GM12878 (cell line): ENCODE data around the gene HVCN1. TPM values are rescaled to one million over a fixed set of nuclear protein-coding genes. Genes with fewer than 3 reads are reported as not detected.

ENCODE experiments used
- ATAC-seq: fragments of 200-7000 bp; cut with Tn5 transposase; 3 replicates; pipeline ENCODE4 v1.9.1; 2020; ENCODE audit warnings: mild to moderate bottlenecking, moderate library complexity
- BruUV-seq: library from RNA; stranded (reverse); fragments of 400-500 nt; replicated peaks from 2 replicates; lab custom pipeline; 2021; lab: Mats Ljungman, UMichigan
- CTCF ChIA-PET: fragments of 300-600 bp; sonication (Branson Sonifier 250); formaldehyde crosslinking; extraction: SDS; loops from one replicate; lab custom pipeline; 2021; ENCODE audit warnings: inconsistent platforms; lab: Yijun Ruan, JAX
- POLR2A ChIA-PET: fragments of 350-600 bp; formaldehyde crosslinking; extraction: SDS; loops from one replicate; lab custom pipeline; 2021; ENCODE audit warnings: inconsistent platforms; lab: Charles Lee
- RAD21 ChIA-PET: fragments of 300-600 bp; sonication (Branson Sonifier 250); formaldehyde crosslinking; loops from one replicate; lab custom pipeline; 2023; ENCODE audit warnings: antibody characterized with exemption; ENCODE audit not compliant: unreplicated experiment; lab: Charles Lee
- SMC1A ChIA-PET: fragments of 300-600 bp; sonication (Branson Sonifier 250); formaldehyde crosslinking; loops from one replicate; lab custom pipeline; 2023; ENCODE audit not compliant: unreplicated experiment, uncharacterized antibody; lab: Charles Lee
- DNase-seq: peaks from one replicate; pipeline ENCODE4 v3.0.0-alpha.2; 2011; ENCODE audit warnings: low read depth, low spot score
- FAIRE-seq: peaks from 3 replicates; lab custom pipeline; 2011; peaks lifted over from hg19 to GRCh38; lab: Jason Lieb, UNC
- H2AFZ ChIP-seq: 2 replicates; pipeline ENCODE4 v1.6.0; 2011; ENCODE audit warnings: low read depth, low read length, control low read depth; ENCODE audit not compliant: control insufficient read depth
- H3K27ac ChIP-seq: 2 replicates; pipeline ENCODE4 v1.5.1; 2011; ENCODE audit warnings: control low read depth; ENCODE audit not compliant: control insufficient read depth, insufficient read depth
- H3K27me3 ChIP-seq, 2 experiments: replicated peaks in 1 of 2; 2 replicates each; pipeline versions ENCODE4 v1.6.0 to v1.6.1; 2011; ENCODE audit warnings: low read length in 1 of 2; ENCODE audit not compliant: control insufficient read depth in 2 of 2, insufficient read depth in 2 of 2
- H3K36me3 ChIP-seq, 2 experiments: 2 replicates each; pipeline ENCODE4 v1.5.1; 2011; ENCODE audit warnings: low read length in 1 of 2; ENCODE audit not compliant: control insufficient read depth in 2 of 2, insufficient read depth in 2 of 2
- H3K4me1 ChIP-seq: 2 replicates; pipeline ENCODE4 v1.6.1; 2011; ENCODE audit warnings: mild to moderate bottlenecking, low read length, moderate library complexity, mixed read lengths; ENCODE audit not compliant: control insufficient read depth, insufficient read depth
- H3K4me2 ChIP-seq: 2 replicates; pipeline ENCODE4 v1.6.0; 2011; ENCODE audit warnings: control low read depth; ENCODE audit not compliant: control insufficient read depth, insufficient read depth
- H3K4me3 ChIP-seq: fragments of 200-600 bp; sonication (generic); 2 replicates; pipeline ENCODE4 v1.5.1; 2016
- H3K79me2 ChIP-seq: 2 replicates; pipeline ENCODE4 v1.6.0; 2011; ENCODE audit warnings: low read length; ENCODE audit not compliant: control insufficient read depth, insufficient read depth
- H3K9ac ChIP-seq: 2 replicates; pipeline ENCODE4 v1.8.0; 2011; ENCODE audit warnings: low read length, control low read depth, mixed read lengths; ENCODE audit not compliant: control insufficient read depth, insufficient read depth
- H3K9me3 ChIP-seq: replicated peaks from 3 replicates; pipeline ENCODE4 v1.5.1; 2011; ENCODE audit warnings: mild to moderate bottlenecking, low read length; ENCODE audit not compliant: control insufficient read depth, insufficient read depth
- H4K20me1 ChIP-seq: 2 replicates; pipeline ENCODE4 v1.6.0; 2011; ENCODE audit not compliant: control insufficient read depth, insufficient read depth
- BCL11A ChIP-seq: IDR thresholded peaks from 2 replicates; pipeline ENCODE4 v1.6.1; 2011; ENCODE audit warnings: low read depth, low read length
- CBX5 ChIP-seq: sonication (generic); IDR thresholded peaks from 2 replicates; pipeline ENCODE4 v1.6.1; 2016; ENCODE audit warnings: low read depth, moderate library complexity, mild to moderate bottlenecking, inconsistent platforms
- CHD1 ChIP-seq: IDR thresholded peaks from 2 replicates; pipeline ENCODE4 v1.6.1; 2012; ENCODE audit warnings: low read depth, low read length, improper control_type of control experiment
- KAT2A ChIP-seq: conservative IDR thresholded peaks from 2 replicates; pipeline ENCODE4 v1.6.1; 2011; ENCODE audit warnings: low read depth, low read length; ENCODE audit not compliant: control insufficient read depth
- MEF2B ChIP-seq: fragments of 450-650 bp; IDR thresholded peaks from 2 replicates; pipeline ENCODE4 v1.6.1; 2018; ENCODE audit warnings: mild to moderate bottlenecking, moderate library complexity; ENCODE audit not compliant: partially characterized antibody, poor library complexity, severe bottlenecking
- SREBF2 ChIP-seq: IDR thresholded peaks from 2 replicates; pipeline ENCODE4 v1.6.1; 2012; ENCODE audit warnings: mild to moderate bottlenecking, low read length
- in situ Hi-C: fragments of 300-500 bp; cut with MboI; formaldehyde crosslinking; loops from 9 replicates; pipeline ENCODE4 v1.14.3; 2018; ENCODE audit warnings: mixed read lengths
- intact Hi-C: fragments of 100-400 bp; cut with micrococcal nuclease; formaldehyde crosslinking; loops from one replicate; pipeline ENCODE4 v1.14.2; 2022; ENCODE audit not compliant: unreplicated experiment
- polyA plus RNA-seq, 11 experiments: library from polyadenylated mRNA; depleted of rRNA in 4 of 11; unstranded in 6 of 11; stranded (reverse) in 5 of 11; fragments of >200 nt; fragmentation: Nextera tagmentation in 4 of 11; fragmentation: Illumina TruSeq in 1 of 11; extraction: Ambion mirVana in 4 of 11; extraction: Trizol in 1 of 11; gene quantifications; 1 replicate in 1 of 11; 2 replicates in 10 of 11; pipeline versions ENCODE4 v1.2.1 to v1.2.3, GENCODE V29; 2011 to 2016; ENCODE audit warnings: inconsistent platforms in 2 of 11, missing spikeins in 2 of 11, low read depth in 1 of 11
- total RNA-seq, 4 experiments: library from RNA; depleted of rRNA in 3 of 4; stranded (reverse); fragments of >200 nt in 3 of 4; fragmentation: Illumina TruSeq in 1 of 4; extraction: Trizol in 1 of 4; gene quantifications; 2 replicates each; pipeline versions ENCODE4 v1.2.1 to v1.2.3, GENCODE V29; 2013 to 2021
- TF ChIP-seq, protein P1 (sequence below): IDR thresholded peaks from 2 replicates; pipeline ENCODE4 v1.6.1; 2012; ENCODE audit warnings: low read length, inconsistent platforms

Gene HVCN1
- total and polyA plus RNA-seq, 10 of the 15 experiments (the other 5 are each of a cell fraction or from before 2014, with no cell fraction given): 27.8 to 181 (median 103) TPM

DNA sequence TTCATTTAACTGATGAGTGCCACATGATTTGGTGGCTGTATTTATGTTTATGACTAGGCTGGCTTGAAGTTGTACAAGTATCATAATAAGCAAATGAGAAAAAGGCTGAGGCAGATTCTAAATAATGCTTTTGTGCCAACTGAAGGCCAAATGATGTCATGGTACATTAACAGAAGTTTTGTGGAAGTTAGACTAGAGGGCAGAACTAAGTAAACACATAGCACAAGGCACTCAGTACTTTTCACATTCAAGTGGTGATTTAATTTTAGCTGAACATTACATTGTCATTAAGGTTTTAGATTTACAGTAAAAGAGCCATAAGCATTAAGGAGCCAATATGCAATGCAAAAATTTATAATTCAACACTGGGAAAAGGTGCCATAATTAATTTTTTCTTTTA lies 32.7 kb upstream of the HVCN1 start:
- Histone ChIP-seq H3K4me1 (peaks cover 7% of the 10 kb centered on the region), H2AFZ (no peak overlapping the region), H3K27ac (no peak overlapping the region), H4K20me1 (no peaks in the 10 kb centered on the region; the same call in 1 of the 2 replicates), H3K27me3 (no peaks in the 10 kb centered on the region), H3K36me3 (peaks cover 18 to 52% of the 10 kb centered on the region in 2 experiments), H3K9me3 (no peaks in the 10 kb centered on the region), H3K79me2 (peaks cover 13% of the 10 kb centered on the region), H3K4me2 (no peak overlapping the region), H3K9ac (no peak overlapping the region), H3K4me3 (no peak overlapping the region)
- ATAC-seq (no peak), FAIRE-seq (no peak), DNase-seq (no peak)
- TF ChIP-seq CBX5: no peak
- no peak for TF ChIP-seq BCL11A
- TF ChIP-seq, protein P1, sequence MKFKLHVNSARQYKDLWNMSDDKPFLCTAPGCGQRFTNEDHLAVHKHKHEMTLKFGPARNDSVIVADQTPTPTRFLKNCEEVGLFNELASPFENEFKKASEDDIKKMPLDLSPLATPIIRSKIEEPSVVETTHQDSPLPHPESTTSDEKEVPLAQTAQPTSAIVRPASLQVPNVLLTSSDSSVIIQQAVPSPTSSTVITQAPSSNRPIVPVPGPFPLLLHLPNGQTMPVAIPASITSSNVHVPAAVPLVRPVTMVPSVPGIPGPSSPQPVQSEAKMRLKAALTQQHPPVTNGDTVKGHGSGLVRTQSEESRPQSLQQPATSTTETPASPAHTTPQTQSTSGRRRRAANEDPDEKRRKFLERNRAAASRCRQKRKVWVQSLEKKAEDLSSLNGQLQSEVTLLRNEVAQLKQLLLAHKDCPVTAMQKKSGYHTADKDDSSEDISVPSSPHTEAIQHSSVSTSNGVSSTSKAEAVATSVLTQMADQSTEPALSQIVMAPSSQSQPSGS: no peak
- TF ChIP-seq MEF2B: no peak
- no peak for TF ChIP-seq KAT2A
- TF ChIP-seq CHD1: no peak
- TF ChIP-seq SREBF2: no peak
- intact Hi-C loops: no loop called here
- ChIA-PET SMC1A (interaction anchor here (1.0 to 1.5 kb wide), 2 partner anchors 16 to 20 kb away, joined by 3 to 4 read pairs; no protein-coding TSS in a partner anchor), RAD21 (no interaction called here), CTCF (interaction anchor here (0.6 to 1.2 kb wide), 2 partner anchors 10 to 13 kb away, joined by 3 to 5 read pairs; no protein-coding TSS in a partner anchor), POLR2A (interaction anchor here (0.7 kb wide), 1 partner anchor 20 kb away, joined by 3 read pairs; no protein-coding TSS in a partner anchor)
- in situ Hi-C loops: no loop called here
- no TSS peak for BruUV-seq
